SK-N-SH (cell line): ENCODE results near the gene PPP6R2. TPM values are rescaled to one million over a fixed set of nuclear protein-coding genes. Genes with fewer than 3 reads are reported as not detected.

Source experiments
- CTCF ChIA-PET: fragments of 300-600, 350-600 bp; formaldehyde crosslinking; extraction: SDS; loops from one replicate; lab custom pipeline; 2021; lab: Yijun Ruan, JAX
- POLR2A ChIA-PET: fragments of 350-600 bp; sonication (Branson Sonifier 250); formaldehyde crosslinking; extraction: SDS; loops from one replicate; lab custom pipeline; 2020; ENCODE audit warnings: antibody characterized with exemption, inconsistent platforms; lab: Yijun Ruan, JAX
- DNase-seq: peaks from one replicate; pipeline ENCODE4 v3.0.0; 2012
- H2AFZ ChIP-seq: fragments of 200-600 bp; sonication (generic); 2 replicates; pipeline ENCODE4 v1.8.1; 2016; ENCODE audit warnings: antibody characterized with exemption, mild to moderate bottlenecking, low read depth
- H3F3A ChIP-seq: fragments of 200-600 bp; sonication (generic); replicated peaks from 2 replicates; pipeline ENCODE3; 2016; ENCODE audit warnings: antibody characterized with exemption, mild to moderate bottlenecking; ENCODE audit not compliant: insufficient read depth
- H3K27ac ChIP-seq, 2 experiments: fragments of 200-500 bp in 1 of 2; fragments of 200-600 bp in 1 of 2; sonication (Bioruptor generic) in 1 of 2; sonication (generic), shearing (Covaris generic) in 1 of 2; 2 replicates each; pipeline versions ENCODE4 v1.5.1 to v1.6.1; 2014 to 2016; ENCODE audit warnings: low read depth in 2 of 2, inconsistent platforms in 1 of 2, low read length in 1 of 2, mild to moderate bottlenecking in 1 of 2, mixed read lengths in 1 of 2
- H3K27me3 ChIP-seq: fragments of 200-600 bp; sonication (generic), shearing (Covaris generic); 2 replicates; pipeline ENCODE4 v1.6.1; 2016; ENCODE audit warnings: mixed run types; ENCODE audit not compliant: insufficient read depth
- H3K36me3 ChIP-seq, 2 experiments: fragments of 200-500 bp in 1 of 2; fragments of 200-600 bp in 1 of 2; sonication (Bioruptor generic) in 1 of 2; sonication (generic) in 1 of 2; replicated peaks in 1 of 2; 2 replicates each; pipeline versions ENCODE3 to v1.5.1; 2014 to 2016; ENCODE audit warnings: low read length in 1 of 2, mild to moderate bottlenecking in 1 of 2; ENCODE audit not compliant: insufficient read depth in 2 of 2, control insufficient read depth in 1 of 2
- H3K4me1 ChIP-seq, 2 experiments: fragments of 200-500 bp in 1 of 2; fragments of 200-600 bp in 1 of 2; sonication (Bioruptor generic) in 1 of 2; sonication (generic), shearing (Covaris generic) in 1 of 2; 2 replicates each; pipeline versions ENCODE4 v1.5.1 to v1.6.1; 2014 to 2016; ENCODE audit warnings: low read depth in 1 of 2, low read length in 1 of 2, mixed run types in 1 of 2; ENCODE audit not compliant: insufficient read depth in 2 of 2, control insufficient read depth in 1 of 2
- H3K4me2 ChIP-seq: fragments of 200-600 bp; sonication (generic), shearing (Covaris generic); 2 replicates; pipeline ENCODE4 v1.6.1; 2017; ENCODE audit warnings: mixed run types
- H3K4me3 ChIP-seq, 2 experiments: fragments of 200-500 bp in 1 of 2; fragments of 200-600 bp in 1 of 2; sonication (Bioruptor generic) in 1 of 2; sonication (generic), shearing (Covaris generic) in 1 of 2; 2 replicates each; pipeline versions ENCODE4 v1.5.1 to v1.8.1; 2014 to 2016; ENCODE audit warnings: low read depth in 2 of 2, inconsistent platforms in 1 of 2, low read length in 1 of 2, mild to moderate bottlenecking in 1 of 2, mixed read lengths in 1 of 2, moderate library complexity in 1 of 2
- H3K79me2 ChIP-seq: fragments of 200-600 bp; sonication (generic); 2 replicates; pipeline ENCODE4 v1.8.1; 2017; ENCODE audit warnings: mild to moderate bottlenecking; ENCODE audit not compliant: insufficient read depth
- H3K9ac ChIP-seq: fragments of 200-600 bp; sonication (generic); 2 replicates; pipeline ENCODE4 v1.6.1; 2017; ENCODE audit warnings: mixed run types
- H3K9me2 ChIP-seq: fragments of 200-600 bp; sonication (generic); 2 replicates; pipeline ENCODE4 v1.6.1; 2017; ENCODE audit warnings: mixed run types
- H3K9me3 ChIP-seq: fragments of 200-600 bp; sonication (generic); 2 replicates; pipeline ENCODE4 v1.6.1; 2017; ENCODE audit warnings: mixed run types, mild to moderate bottlenecking, moderate library complexity
- H4K20me1 ChIP-seq: fragments of 200-600 bp; sonication (generic); 2 replicates; pipeline ENCODE4 v1.6.1; 2017; ENCODE audit warnings: mild to moderate bottlenecking, mixed run types; ENCODE audit not compliant: insufficient read depth
- CHD2 ChIP-seq: fragments of 150-350 bp; IDR thresholded peaks from 2 replicates; pipeline ENCODE4 v1.6.1; 2018; ENCODE audit warnings: low read length; ENCODE audit not compliant: partially characterized antibody
- ELF1 ChIP-seq: IDR thresholded peaks from 2 replicates; pipeline ENCODE4 v1.4.0; 2012
- FOSL2 ChIP-seq: IDR thresholded peaks from 2 replicates; pipeline ENCODE4 v1.4.0; 2012; ENCODE audit warnings: low read depth, mild to moderate bottlenecking, moderate library complexity, borderline replicate concordance
- JUND ChIP-seq: IDR thresholded peaks from 2 replicates; pipeline ENCODE4 v1.4.0; 2012
- MEF2A ChIP-seq: IDR thresholded peaks from 2 replicates; pipeline ENCODE4 v1.4.0; 2012; ENCODE audit warnings: low read depth, borderline replicate concordance
- NFIC ChIP-seq: IDR thresholded peaks from 2 replicates; pipeline ENCODE4 v1.4.0; 2012; ENCODE audit warnings: borderline replicate concordance
- NRF1 ChIP-seq: IDR thresholded peaks from 2 replicates; pipeline ENCODE4 v1.6.1; 2012; ENCODE audit warnings: low read depth, mild to moderate bottlenecking, low read length
- POLR2AphosphoS5 ChIP-seq: IDR thresholded peaks from 2 replicates; pipeline ENCODE4 v1.6.1; 2012; ENCODE audit warnings: low read depth, low read length
- RCOR1 ChIP-seq: fragments of 150-350 bp; IDR thresholded peaks from 2 replicates; pipeline ENCODE4 v1.6.1; 2017; ENCODE audit warnings: antibody characterized with exemption, low read length
- RFX5 ChIP-seq: IDR thresholded peaks from 2 replicates; pipeline ENCODE4 v1.6.1; 2012; ENCODE audit warnings: mild to moderate bottlenecking, improper control_type of control experiment, low read length
- SIN3A ChIP-seq: IDR thresholded peaks from 2 replicates; pipeline ENCODE4 v1.6.1; 2012; ENCODE audit warnings: low read depth, mild to moderate bottlenecking, low read length, moderate library complexity, borderline replicate concordance
- TCF12 ChIP-seq: IDR thresholded peaks from 2 replicates; pipeline ENCODE4 v1.4.0; 2012
- YY1 ChIP-seq: IDR thresholded peaks from 2 replicates; pipeline ENCODE4 v1.4.0; 2012; ENCODE audit warnings: low read depth, mild to moderate bottlenecking
- WGBS: methylation state at CpG from one replicate; pipeline ENCODE4 v1.1.6; 2017; ENCODE audit warnings: low lambda C conversion rate; 5-methylcytosine and 5-hydroxymethylcytosine counted together
- polyA plus RNA-seq, 3 experiments: library from polyadenylated mRNA; depleted of rRNA; stranded (reverse); fragments of >200 nt; gene quantifications; 2 replicates each; pipeline ENCODE4 v1.2.3, GENCODE V29; 2012
- TF ChIP-seq, protein P1 (sequence below): fragments of 150-350 bp; IDR thresholded peaks from 2 replicates; pipeline ENCODE4 v1.6.1; 2016; ENCODE audit warnings: mild to moderate bottlenecking, low read depth, low read length
- TF ChIP-seq, protein P2 (sequence below): fragments of 200-600 bp; sonication (generic); IDR thresholded peaks from 2 replicates; pipeline ENCODE4 v1.6.1; 2017; ENCODE audit warnings: antibody characterized with exemption, mild to moderate bottlenecking, moderate library complexity
- TF ChIP-seq, protein P3 (sequence below): fragments of 150-350 bp; IDR thresholded peaks from 2 replicates; pipeline ENCODE4 v1.6.1; 2017; ENCODE audit warnings: antibody characterized with exemption, low read length, low read depth, borderline replicate concordance

Gene PPP6R2
- polyA plus RNA-seq, 1 of the 3 experiments (the other 2 are of a cell fraction) = 45.7 TPM

DNA sequence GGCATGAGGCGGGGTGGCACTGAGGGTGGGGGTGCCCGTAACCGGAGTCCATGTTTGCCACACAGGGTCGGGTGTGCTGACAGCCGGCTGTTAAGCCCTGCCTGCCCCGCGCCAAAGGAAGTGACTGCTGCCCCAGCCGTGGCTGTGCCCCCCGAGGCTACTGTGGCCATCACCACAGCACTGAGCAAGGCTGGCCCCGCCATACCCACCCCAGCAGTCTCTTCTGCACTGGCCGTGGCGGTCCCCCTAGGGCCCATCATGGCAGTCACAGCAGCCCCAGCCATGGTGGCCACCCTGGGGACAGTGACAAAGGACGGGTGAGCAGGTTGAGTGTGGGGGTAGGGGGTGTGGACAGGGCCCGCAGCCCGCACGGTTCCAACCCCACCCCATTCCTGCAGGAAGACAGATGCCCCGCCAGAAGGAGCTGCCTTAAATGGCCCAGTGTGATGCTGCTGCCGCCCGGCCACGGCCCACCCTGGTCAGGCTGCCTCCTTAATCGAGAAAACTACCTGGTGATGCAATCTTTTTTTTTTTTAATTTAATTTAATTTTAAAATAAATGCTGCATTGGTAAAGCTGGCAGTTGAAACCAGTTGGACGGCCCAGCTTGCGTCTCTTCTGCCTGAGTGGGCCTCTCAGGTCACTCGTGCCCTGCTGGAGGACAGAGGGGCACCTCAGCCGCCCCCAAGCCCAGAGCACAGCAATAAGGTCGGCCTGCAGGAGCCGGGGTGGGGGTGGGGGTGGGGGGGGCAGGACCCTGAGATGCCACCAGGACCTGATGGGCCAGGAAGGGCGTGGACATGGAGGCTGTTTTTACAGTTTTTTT, 100.9 kb downstream of the PPP6R2 start:
- peak; percentile 63 for DNase-seq
- Histone ChIP-seq H2AFZ (no peak overlapping the region), H3F3A (peaks cover 9% of the 10 kb centered on the region), H4K20me1 (peaks cover 10% of the 10 kb centered on the region; the same call in 1 of the 2 replicates), H3K79me2 (no peaks in the 10 kb centered on the region), H3K36me3 (peaks cover 4 to 54% of the 10 kb centered on the region in 2 experiments), H3K4me3 (no peak overlapping the region), H3K9ac (no peak overlapping the region), H3K27me3 (no peaks in the 10 kb centered on the region), H3K9me3 (no peaks in the 10 kb centered on the region), H3K9me2 (no peaks in the 10 kb centered on the region), H3K27ac (peak overlapping the region in 1 of 2 experiments; percentile 50; a peak in 1 of 4 replicates), H3K4me2 (no peak overlapping the region), H3K4me1 (peaks cover 5 to 9% of the 10 kb centered on the region in 2 experiments; a peak in 1 of 4 replicates)
- 78% methylated on average over 12 of the region's 28 CpGs for WGBS
- POLR2A ChIA-PET = no interaction called here
- CTCF ChIA-PET = interaction anchor here (0.6 to 2.5 kb wide), 4 partner anchors 9 to 41 kb away, joined by 3 to 7 read pairs (median 4); no protein-coding TSS in a partner anchor
- TF ChIP-seq JUND (no peak), CHD2 (no peak), RFX5 (no peak), FOSL2 (no peak), NRF1 (no peak), ELF1 (no peak), RCOR1 (no peak), POLR2AphosphoS5 (no peak)
- TF ChIP-seq, protein P1, sequence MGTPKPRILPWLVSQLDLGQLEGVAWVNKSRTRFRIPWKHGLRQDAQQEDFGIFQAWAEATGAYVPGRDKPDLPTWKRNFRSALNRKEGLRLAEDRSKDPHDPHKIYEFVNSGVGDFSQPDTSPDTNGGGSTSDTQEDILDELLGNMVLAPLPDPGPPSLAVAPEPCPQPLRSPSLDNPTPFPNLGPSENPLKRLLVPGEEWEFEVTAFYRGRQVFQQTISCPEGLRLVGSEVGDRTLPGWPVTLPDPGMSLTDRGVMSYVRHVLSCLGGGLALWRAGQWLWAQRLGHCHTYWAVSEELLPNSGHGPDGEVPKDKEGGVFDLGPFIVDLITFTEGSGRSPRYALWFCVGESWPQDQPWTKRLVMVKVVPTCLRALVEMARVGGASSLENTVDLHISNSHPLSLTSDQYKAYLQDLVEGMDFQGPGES = no peak
- TF ChIP-seq, protein P2, sequence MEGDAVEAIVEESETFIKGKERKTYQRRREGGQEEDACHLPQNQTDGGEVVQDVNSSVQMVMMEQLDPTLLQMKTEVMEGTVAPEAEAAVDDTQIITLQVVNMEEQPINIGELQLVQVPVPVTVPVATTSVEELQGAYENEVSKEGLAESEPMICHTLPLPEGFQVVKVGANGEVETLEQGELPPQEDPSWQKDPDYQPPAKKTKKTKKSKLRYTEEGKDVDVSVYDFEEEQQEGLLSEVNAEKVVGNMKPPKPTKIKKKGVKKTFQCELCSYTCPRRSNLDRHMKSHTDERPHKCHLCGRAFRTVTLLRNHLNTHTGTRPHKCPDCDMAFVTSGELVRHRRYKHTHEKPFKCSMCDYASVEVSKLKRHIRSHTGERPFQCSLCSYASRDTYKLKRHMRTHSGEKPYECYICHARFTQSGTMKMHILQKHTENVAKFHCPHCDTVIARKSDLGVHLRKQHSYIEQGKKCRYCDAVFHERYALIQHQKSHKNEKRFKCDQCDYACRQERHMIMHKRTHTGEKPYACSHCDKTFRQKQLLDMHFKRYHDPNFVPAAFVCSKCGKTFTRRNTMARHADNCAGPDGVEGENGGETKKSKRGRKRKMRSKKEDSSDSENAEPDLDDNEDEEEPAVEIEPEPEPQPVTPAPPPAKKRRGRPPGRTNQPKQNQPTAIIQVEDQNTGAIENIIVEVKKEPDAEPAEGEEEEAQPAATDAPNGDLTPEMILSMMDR = no peak
- TF ChIP-seq, protein P3, sequence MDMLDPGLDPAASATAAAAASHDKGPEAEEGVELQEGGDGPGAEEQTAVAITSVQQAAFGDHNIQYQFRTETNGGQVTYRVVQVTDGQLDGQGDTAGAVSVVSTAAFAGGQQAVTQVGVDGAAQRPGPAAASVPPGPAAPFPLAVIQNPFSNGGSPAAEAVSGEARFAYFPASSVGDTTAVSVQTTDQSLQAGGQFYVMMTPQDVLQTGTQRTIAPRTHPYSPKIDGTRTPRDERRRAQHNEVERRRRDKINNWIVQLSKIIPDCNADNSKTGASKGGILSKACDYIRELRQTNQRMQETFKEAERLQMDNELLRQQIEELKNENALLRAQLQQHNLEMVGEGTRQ = no peak

DNA sequence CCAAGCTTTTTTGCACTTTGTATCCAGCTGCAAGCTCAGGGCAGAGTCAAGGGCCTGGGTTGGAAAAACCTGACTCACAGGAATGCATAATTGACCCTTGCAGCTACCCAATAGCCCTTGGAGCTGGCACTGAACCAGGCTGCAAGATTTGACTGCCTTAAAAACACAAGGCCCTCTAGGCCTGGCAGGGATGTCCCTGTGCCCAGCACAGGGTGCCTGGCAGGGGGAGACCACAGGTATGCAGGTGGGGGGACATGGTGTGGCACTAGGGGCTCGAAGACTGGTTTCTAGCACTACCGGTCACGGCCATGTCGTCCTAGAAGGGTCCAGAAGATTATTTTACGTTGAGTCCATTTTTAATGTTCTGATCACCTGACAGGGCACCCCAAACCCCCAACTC, 101.5 kb downstream of the PPP6R2 start:
- H3K36me3 ChIP-seq = peaks cover 4 to 47% of the 10 kb centered on the region in 2 experiments
- no peaks in the 10 kb centered on the region for H3K9me3 ChIP-seq
- H3K27ac ChIP-seq = no peak overlapping the region
- H3F3A ChIP-seq = peaks cover 9% of the 10 kb centered on the region
- H2AFZ ChIP-seq = no peak overlapping the region
- H3K4me2 ChIP-seq = no peak overlapping the region
- DNase-seq = no peak
- POLR2A ChIA-PET = no interaction called here
- H3K27me3 ChIP-seq = no peaks in the 10 kb centered on the region
- H4K20me1 ChIP-seq = peaks cover 10% of the 10 kb centered on the region; the same call in 1 of the 2 replicates
- H3K79me2 ChIP-seq = no peaks in the 10 kb centered on the region
- CTCF ChIA-PET = interaction anchor here (0.7 to 2.5 kb wide), 4 partner anchors 12 to 176 kb away, joined by 3 to 7 read pairs (median 4); no protein-coding TSS in a partner anchor
- no peak overlapping the region for H3K4me3 ChIP-seq
- no peak for TF ChIP-seq FOSL2
- no peak for TF ChIP-seq NFIC
- no peak for TF ChIP-seq RFX5
- TF ChIP-seq CHD2 = no peak
- no peak for TF ChIP-seq MEF2A
- TF ChIP-seq ELF1 = no peak
- no peak for TF ChIP-seq SIN3A
- TF ChIP-seq TCF12 = no peak
- TF ChIP-seq NRF1 = no peak
- no peak for TF ChIP-seq YY1
- no peak overlapping the region for H3K9ac ChIP-seq
- no peaks in the 10 kb centered on the region for H3K9me2 ChIP-seq
- 100% methylated on average over 5 of the region's 5 CpGs for WGBS
- peaks cover 5 to 9% of the 10 kb centered on the region in 2 experiments; a peak in 1 of 4 replicates for H3K4me1 ChIP-seq
